GM23338 (cell line): ENCODE data around the gene PPP1R36.

ENCODE experiments used
- CREB1 ChIP-seq: fragments of 250-450 bp; sonication (Bioruptor Pico); IDR thresholded peaks from 2 replicates; pipeline ENCODE4 v1.5.0; 2020; ENCODE audit warnings: low read depth, mild to moderate bottlenecking, moderate library complexity
- EZH2 ChIP-seq: fragments of 200-600 bp; sonication (generic); IDR thresholded peaks from one replicate; pipeline ENCODE4 v1.8.0; 2017; ENCODE audit warnings: antibody characterized with exemption, mild to moderate bottlenecking, low read depth; ENCODE audit not compliant: unreplicated experiment
- POLR2AphosphoS5 ChIP-seq: IDR thresholded peaks from 2 replicates; pipeline ENCODE4 v1.6.1; 2016; ENCODE audit warnings: antibody characterized with exemption, low read depth
- ZNF331 ChIP-seq: fragments of 250-450 bp; sonication (Bioruptor Pico); IDR thresholded peaks from 2 replicates; pipeline ENCODE4 v1.5.0; 2020; ENCODE audit warnings: low read depth, mild to moderate bottlenecking, moderate library complexity
- TF ChIP-seq, protein P1 (sequence below), 2 experiments: fragments of 200-600 bp in 1 of 2; sonication (generic) in 1 of 2; conservative IDR thresholded peaks; 2 replicates each; pipeline versions ENCODE4 v1.5.1 to v1.6.1; 2016 to 2017; ENCODE audit warnings: antibody characterized with exemption in 2 of 2, low read depth in 2 of 2, mild to moderate bottlenecking in 2 of 2, moderate library complexity in 1 of 2

DNA sequence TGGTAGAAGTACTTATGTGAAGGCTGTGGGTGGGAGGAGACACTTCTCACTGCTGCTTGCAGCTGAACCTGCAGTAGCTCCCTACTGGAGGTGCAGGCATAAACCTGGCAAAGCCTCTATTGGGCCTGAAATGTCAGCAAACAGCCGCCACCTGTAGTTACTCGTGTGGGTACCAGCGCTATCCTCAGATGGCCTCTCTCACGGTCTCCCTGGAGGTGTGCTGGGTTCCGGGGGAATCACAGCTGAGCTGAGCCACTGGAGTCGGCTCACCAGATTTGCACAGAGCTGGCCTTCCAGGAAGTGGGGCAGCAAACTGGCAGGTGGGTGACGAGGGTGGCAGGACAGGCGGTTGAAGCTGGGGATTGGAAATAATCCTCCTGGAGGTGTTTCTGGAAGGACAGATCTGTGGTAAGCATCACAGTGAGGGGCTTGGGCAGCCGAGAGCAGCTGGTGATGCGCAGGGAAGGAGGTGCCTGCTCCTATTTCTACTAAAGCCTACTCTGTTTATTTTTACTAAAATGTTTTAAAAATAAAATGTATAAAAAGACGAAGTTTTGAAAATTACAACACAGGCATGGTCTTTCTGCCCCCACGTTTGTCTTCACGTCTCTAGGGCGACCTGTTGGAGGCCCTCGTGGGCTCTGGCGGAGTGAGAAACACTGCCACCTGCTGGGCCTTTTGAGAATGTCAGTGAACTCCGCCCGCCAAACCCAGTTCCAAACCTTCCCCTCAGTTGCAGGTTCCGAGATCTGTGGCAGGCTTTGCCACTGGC, 86.6 kb downstream of the PPP1R36 start:
- TF ChIP-seq, protein P1, sequence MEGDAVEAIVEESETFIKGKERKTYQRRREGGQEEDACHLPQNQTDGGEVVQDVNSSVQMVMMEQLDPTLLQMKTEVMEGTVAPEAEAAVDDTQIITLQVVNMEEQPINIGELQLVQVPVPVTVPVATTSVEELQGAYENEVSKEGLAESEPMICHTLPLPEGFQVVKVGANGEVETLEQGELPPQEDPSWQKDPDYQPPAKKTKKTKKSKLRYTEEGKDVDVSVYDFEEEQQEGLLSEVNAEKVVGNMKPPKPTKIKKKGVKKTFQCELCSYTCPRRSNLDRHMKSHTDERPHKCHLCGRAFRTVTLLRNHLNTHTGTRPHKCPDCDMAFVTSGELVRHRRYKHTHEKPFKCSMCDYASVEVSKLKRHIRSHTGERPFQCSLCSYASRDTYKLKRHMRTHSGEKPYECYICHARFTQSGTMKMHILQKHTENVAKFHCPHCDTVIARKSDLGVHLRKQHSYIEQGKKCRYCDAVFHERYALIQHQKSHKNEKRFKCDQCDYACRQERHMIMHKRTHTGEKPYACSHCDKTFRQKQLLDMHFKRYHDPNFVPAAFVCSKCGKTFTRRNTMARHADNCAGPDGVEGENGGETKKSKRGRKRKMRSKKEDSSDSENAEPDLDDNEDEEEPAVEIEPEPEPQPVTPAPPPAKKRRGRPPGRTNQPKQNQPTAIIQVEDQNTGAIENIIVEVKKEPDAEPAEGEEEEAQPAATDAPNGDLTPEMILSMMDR (conservative IDR thresholded peaks at IDR 0.05; ENCODE audit: low read depth in 2 of 2): peak; percentile 84 to 92
- TF ChIP-seq POLR2AphosphoS5 (no peak), CREB1 (CRISPR knock-in tag) (no peak), EZH2 (no peak), ZNF331 (CRISPR knock-in tag) (no peak)
